Testis (tissue), 2 donors: ENCODE results near the gene SBF1.

Experiments
- CTCF ChIP-seq, 3 experiments: fragments of 450-650 bp in 2 of 3; fragments of 200-600 bp in 1 of 3; sonication (generic) in 1 of 3; IDR thresholded peaks; one replicate each; pipeline ENCODE4 v1.5.1; 2016 to 2019; ENCODE audit warnings: antibody characterized with exemption in 3 of 3, mild to moderate bottlenecking in 2 of 3, moderate library complexity in 1 of 3
- POLR2A ChIP-seq: fragments of 450-650 bp; IDR thresholded peaks from one replicate; pipeline ENCODE4 v1.6.1; 2017; ENCODE audit warnings: antibody characterized with exemption, mild to moderate bottlenecking, moderate library complexity

GRCh38 chr22:50423956-50424355 is 50.9 kb downstream of the SBF1 start:
- TF ChIP-seq CTCF (IDR thresholded peaks at IDR 0.05) (no peak), POLR2A (no peak)
